ENCODE data around the gene PFN3. TPM values are rescaled to one million over a fixed set of nuclear protein-coding genes. Genes with fewer than 3 reads are reported as not detected.
"Not testable (repeated sequence)": the region's sequence is repeated elsewhere in the genome, so short reads cannot be mapped to it uniquely, and the experiment has no call there.

PFN3 gene
- total and polyA plus RNA-seq, 9 donors = not detected

DNA sequence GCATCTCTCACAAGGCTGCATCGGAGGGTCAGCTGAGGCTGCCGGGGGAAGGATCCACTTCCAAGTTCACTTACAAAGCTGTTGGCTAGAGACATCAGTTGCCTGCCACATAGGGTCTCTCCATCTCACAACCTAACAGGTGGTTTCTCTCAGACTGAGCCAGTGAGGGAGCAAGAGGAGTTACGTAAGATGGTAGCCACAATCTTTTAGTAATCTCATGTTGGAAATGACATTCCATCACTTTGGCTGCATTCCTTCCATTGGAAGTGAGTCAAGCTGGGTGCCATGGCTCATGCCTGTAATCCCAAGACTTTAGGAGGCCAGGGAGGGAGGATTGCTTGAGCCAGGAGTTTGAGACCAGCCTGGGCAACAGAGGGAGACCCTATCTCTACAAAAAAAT is 18.6 kb upstream of the PFN3 start:
- WGBS, 3 donors = 74 to 80% (median 76%) methylated on average over 3 of the region's 3 CpGs
- Histone ChIP-seq H3K9me3 (no peaks in the 10 kb centered on the region), H3K4me3 (no peak overlapping the region), H3K4me1 (ENCODE audit: insufficient read depth) (no peaks in the 10 kb centered on the region), H3K27me3 (no peaks in the 10 kb centered on the region), H3K27ac (no peak overlapping the region), H3K36me3 (no peaks in the 10 kb centered on the region)
- intact Hi-C loops (cut with DNase I) = loop anchor here in 1 of 4 donors (5.0 kb wide), 1 partner anchor 33 kb away; no protein-coding TSS in a partner anchor
- TF ChIP-seq EP300 (IDR thresholded peaks at IDR 0.05) (no peak), POLR2A (IDR thresholded peaks at IDR 0.05) (no peak)
- TF ChIP-seq, protein P1, sequence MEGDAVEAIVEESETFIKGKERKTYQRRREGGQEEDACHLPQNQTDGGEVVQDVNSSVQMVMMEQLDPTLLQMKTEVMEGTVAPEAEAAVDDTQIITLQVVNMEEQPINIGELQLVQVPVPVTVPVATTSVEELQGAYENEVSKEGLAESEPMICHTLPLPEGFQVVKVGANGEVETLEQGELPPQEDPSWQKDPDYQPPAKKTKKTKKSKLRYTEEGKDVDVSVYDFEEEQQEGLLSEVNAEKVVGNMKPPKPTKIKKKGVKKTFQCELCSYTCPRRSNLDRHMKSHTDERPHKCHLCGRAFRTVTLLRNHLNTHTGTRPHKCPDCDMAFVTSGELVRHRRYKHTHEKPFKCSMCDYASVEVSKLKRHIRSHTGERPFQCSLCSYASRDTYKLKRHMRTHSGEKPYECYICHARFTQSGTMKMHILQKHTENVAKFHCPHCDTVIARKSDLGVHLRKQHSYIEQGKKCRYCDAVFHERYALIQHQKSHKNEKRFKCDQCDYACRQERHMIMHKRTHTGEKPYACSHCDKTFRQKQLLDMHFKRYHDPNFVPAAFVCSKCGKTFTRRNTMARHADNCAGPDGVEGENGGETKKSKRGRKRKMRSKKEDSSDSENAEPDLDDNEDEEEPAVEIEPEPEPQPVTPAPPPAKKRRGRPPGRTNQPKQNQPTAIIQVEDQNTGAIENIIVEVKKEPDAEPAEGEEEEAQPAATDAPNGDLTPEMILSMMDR (IDR thresholded peaks at IDR 0.05) = no peak
- no peak for DNase-seq

DNA sequence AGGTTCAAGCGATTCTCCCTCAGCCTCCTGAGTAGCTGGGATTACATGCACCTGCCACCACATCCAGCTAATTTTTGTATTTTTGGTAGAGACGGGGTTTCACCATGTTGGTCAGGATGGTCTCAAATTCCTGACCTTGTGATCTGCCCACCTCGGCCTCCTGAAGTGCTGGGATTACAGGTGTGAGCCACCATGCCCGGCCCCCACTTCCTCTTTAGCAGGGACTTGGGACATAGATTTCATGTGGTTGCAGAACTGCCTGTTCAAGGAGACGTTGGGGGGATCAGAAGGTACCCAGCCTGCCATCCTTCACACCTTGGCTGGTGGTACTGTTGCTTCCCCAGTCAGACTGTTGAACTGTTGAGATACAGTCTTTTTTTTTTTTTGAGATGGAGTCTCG is 16.6 kb upstream of the PFN3 start:
- intact Hi-C loops (cut with DNase I) = loop anchor here in 1 of 4 donors (5.0 kb wide), 1 partner anchor 35 kb away; no protein-coding TSS in a partner anchor
- H3K27ac ChIP-seq; H3K27me3 ChIP-seq; DNase-seq; H3K4me1 ChIP-seq (ENCODE audit: insufficient read depth); H3K9me3 ChIP-seq; H3K4me3 ChIP-seq; H3K36me3 ChIP-seq: not testable (repeated sequence)
- WGBS, 3 donors = 88 to 92% (median 90%) methylated on average over 6 of the region's 6 CpGs

DNA sequence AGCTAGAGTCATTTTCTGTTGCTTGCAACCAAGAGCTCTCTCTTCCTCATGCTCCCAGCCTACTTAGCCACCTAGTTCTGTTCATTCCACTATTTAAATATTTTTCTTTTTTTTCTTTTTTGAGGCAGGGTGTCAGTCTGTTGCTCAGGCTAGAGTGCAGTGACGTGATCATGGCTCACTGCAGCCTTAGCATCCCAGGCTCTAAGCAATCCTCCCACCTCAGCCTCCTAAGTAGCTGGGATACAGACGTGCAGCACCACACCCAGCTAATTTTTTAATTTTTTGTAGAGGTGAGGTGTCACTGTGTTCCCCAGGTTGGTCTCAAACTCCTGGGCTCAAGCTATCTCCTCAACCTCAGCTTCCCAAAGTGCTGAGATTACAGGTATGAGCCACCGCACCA is 14.0 kb upstream of the PFN3 start:
- TF ChIP-seq, protein P1 (IDR thresholded peaks at IDR 0.05) = no peak
- TF ChIP-seq EP300 (IDR thresholded peaks at IDR 0.05) (no peak), POLR2A (IDR thresholded peaks at IDR 0.05) (no peak)
- intact Hi-C loops (cut with DNase I) = no loop called here
- 72 to 80% (median 77%) methylated on average over 3 of the region's 3 CpGs for WGBS, 3 donors

DNA sequence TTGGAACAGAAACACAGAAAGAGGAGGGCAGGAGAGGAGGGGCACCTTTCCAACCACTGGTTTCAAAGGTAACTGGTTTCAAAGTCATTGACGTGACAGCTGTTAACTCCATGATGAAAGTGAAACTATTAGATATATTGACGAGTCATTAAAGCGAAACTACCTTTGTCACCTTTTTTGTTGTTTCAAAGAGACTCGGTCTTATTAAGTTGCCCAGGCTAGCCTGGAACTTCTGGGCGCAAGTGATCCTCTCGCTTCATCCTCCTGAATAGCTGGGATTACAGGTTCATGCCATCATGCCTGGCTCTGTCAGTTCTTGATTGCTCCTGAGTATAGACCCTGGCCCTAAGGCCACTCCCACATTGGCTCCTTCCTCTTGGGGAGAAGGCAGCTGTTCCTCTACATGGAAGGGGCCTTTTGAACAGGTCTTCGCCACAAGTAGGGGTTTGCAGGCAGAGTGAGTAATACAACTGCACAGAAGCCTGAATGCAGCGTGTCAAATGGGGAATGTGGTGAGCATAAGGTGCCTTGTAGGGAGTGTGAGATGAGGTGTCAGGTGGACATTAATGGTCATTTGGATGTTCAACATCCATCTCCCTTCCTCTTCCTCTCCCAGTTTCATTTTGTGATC is 12.3 kb upstream of the PFN3 start:
- Histone ChIP-seq H3K9me3 (no peaks in the 10 kb centered on the region), H3K27ac (no peak overlapping the region), H3K4me3 (no peak overlapping the region), H3K36me3 (no peaks in the 10 kb centered on the region), H3K27me3 (no peaks in the 10 kb centered on the region), H3K4me1 (ENCODE audit: insufficient read depth) (no peaks in the 10 kb centered on the region)
- intact Hi-C loops (cut with DNase I) = no loop called here
- TF ChIP-seq EP300 (IDR thresholded peaks at IDR 0.05) (no peak), POLR2A (IDR thresholded peaks at IDR 0.05) (no peak)
- TF ChIP-seq, protein P1 (IDR thresholded peaks at IDR 0.05) = no peak
- no peak for DNase-seq
- 78 to 85% (median 81%) methylated on average over 8 of the region's 8 CpGs for WGBS, 3 donors

More for the DNA sequence above, 14.0 kb upstream of the PFN3 start:
- H3K4me1 ChIP-seq (ENCODE audit: insufficient read depth) = no peaks in the 10 kb centered on the region
- H3K27me3 ChIP-seq = no peaks in the 10 kb centered on the region
- no peak overlapping the region for H3K4me3 ChIP-seq
- H3K36me3 ChIP-seq = no peaks in the 10 kb centered on the region
- H3K27ac ChIP-seq = no peak overlapping the region
- no peak for DNase-seq
- H3K9me3 ChIP-seq = no peaks in the 10 kb centered on the region

- Histone ChIP-seq H3K36me3 (no peaks in the 10 kb centered on the region), H3K9me3 (no peaks in the 10 kb centered on the region), H3K27me3 (no peaks in the 10 kb centered on the region), H3K27ac (no peak overlapping the region), H3K4me1 (ENCODE audit: insufficient read depth) (no peaks in the 10 kb centered on the region), H3K4me3 (no peak overlapping the region)
- TF ChIP-seq, protein P1 (IDR thresholded peaks at IDR 0.05) = no peak
- TF ChIP-seq POLR2A (IDR thresholded peaks at IDR 0.05) (no peak), EP300 (IDR thresholded peaks at IDR 0.05) (no peak)
- WGBS, 3 donors = 76 to 89% (median 88%) methylated on average over 3 of the region's 3 CpGs
- intact Hi-C loops (cut with DNase I) = no loop called here
- no peak for DNase-seq
Observed at GRCh38 chr5:177410575-177410974, 10.1 kb upstream of the PFN3 start.

All from ovary (tissue), 9 donors.